ENCODE data around the gene RUFY2.

Gene RUFY2

GRCh38 chr10:68364101-68364886 is 42.8 kb downstream of the RUFY2 start:
- DNase-seq (ENCODE audit: low spot score) = no peak

GRCh38 chr10:68362590-68362989 is 44.5 kb downstream of the RUFY2 start:
- DNase-seq (ENCODE audit: low spot score) = no peak

GRCh38 chr10:68359189-68359588 is 47.9 kb downstream of the RUFY2 start:
- DNase-seq (ENCODE audit: low spot score) = no peak

GRCh38 chr10:68353537-68353936 is 53.5 kb downstream of the RUFY2 start:
- no peak for DNase-seq (ENCODE audit: low spot score)

GRCh38 chr10:68348265-68348741 is 58.8 kb downstream of the RUFY2 start:
- no peak for DNase-seq (ENCODE audit: low spot score)

- no peak for DNase-seq (ENCODE audit: low spot score)
Measured at GRCh38 chr10:68346774-68347173, 60.3 kb downstream of the RUFY2 start.

- DNase-seq (ENCODE audit: low spot score) = no peak
Measured at GRCh38 chr10:68345621-68346020, 61.5 kb downstream of the RUFY2 start.

GRCh38 chr10:68342909-68343516 is 64.1 kb downstream of the RUFY2 start:
- DNase-seq (ENCODE audit: low spot score) = no peak

GRCh38 chr10:68340358-68341080 is 66.6 kb downstream of the RUFY2 start:
- no peak for DNase-seq (ENCODE audit: low spot score)

GRCh38 chr10:68336754-68337351 is 70.2 kb downstream of the RUFY2 start:
- DNase-seq (ENCODE audit: low spot score) = no peak

GRCh38 chr10:68334672-68335467 is 72.2 kb downstream of the RUFY2 start:
- no peak for DNase-seq (ENCODE audit: low spot score)

GRCh38 chr10:68333440-68334431 is 73.3 kb downstream of the RUFY2 start:
- peak; percentile 33 for DNase-seq (ENCODE audit: low spot score)

GRCh38 chr10:68333058-68333395 is 74.0 kb downstream of the RUFY2 start:
- DNase-seq (ENCODE audit: low spot score) = no peak

GRCh38 chr10:68332259-68333057 is 74.6 kb downstream of the RUFY2 start, which contains the start of gene PBLD:
Gene PBLD (minus strand): TSS chr10:68332928. CDS start chr10:68306844, 26,084 bp downstream.
- peak; percentile 85 for DNase-seq (ENCODE audit: low spot score)

- peak; percentile 98 for DNase-seq (ENCODE audit: low spot score)
Measured at GRCh38 chr10:68331455-68332258, 75.4 kb downstream of the RUFY2 start, which contains the start of gene HNRNPH3. Gene HNRNPH3 (plus strand): TSS chr10:68332064. CDS start chr10:68337222, 5,158 bp downstream.

- peak; percentile 69 for DNase-seq (ENCODE audit: low spot score)
Measured at GRCh38 chr10:68330852-68331454, 76.1 kb downstream of the RUFY2 start.

GRCh38 chr10:68329506-68329861 is 77.6 kb downstream of the RUFY2 start:
- DNase-seq (ENCODE audit: low spot score) = peak; percentile 19

Measured in globus pallidus (tissue), 1 donor.